B cell (primary cell): ENCODE data around the gene CEACAM21. TPM values are rescaled to one million over a fixed set of nuclear protein-coding genes. Genes with fewer than 3 reads are reported as not detected.

Source experiments
- ATAC-seq: fragments of 200-7000 bp; cut with Tn5 transposase; one replicate; pipeline ENCODE4 v1.10.0; 2021; ENCODE audit warnings: low read depth, mild to moderate bottlenecking, moderate number of reproducible peaks, moderate library complexity
- CTCF ChIA-PET: fragments of 350-600 bp; sonication (Branson Sonifier 250); formaldehyde crosslinking; loops from one replicate; lab custom pipeline; 2021; ENCODE audit warnings: antibody characterized with exemption, inconsistent platforms; lab: Charles Lee
- POLR2A ChIA-PET: fragments of 350-600 bp; sonication (Branson Sonifier 250); formaldehyde crosslinking; loops from one replicate; lab custom pipeline; 2021; ENCODE audit warnings: antibody characterized with exemption; lab: Charles Lee
- DNase-seq: peaks from one replicate; pipeline ENCODE4 v3.0.0; 2013
- H2AFZ ChIP-seq: 2 replicates; pipeline ENCODE4 v1.6.1; 2012; ENCODE audit warnings: mild to moderate bottlenecking, low read depth, low read length; ENCODE audit not compliant: insufficient read depth, poor library complexity, severe bottlenecking
- H3K27ac ChIP-seq, 2 donors: 1 replicate in 1 of 2; 2 replicates in 1 of 2; pipeline ENCODE4 v1.5.1; 2012 to 2013; ENCODE audit warnings: low read length in 2 of 2, mild to moderate bottlenecking in 2 of 2, moderate library complexity in 1 of 2
- H3K27me3 ChIP-seq, 4 experiments: fragments of 200-600 bp in 1 of 4; sonication (generic) in 1 of 4; replicated peaks in 1 of 4; 1 replicate in 2 of 4; 2 replicates in 2 of 4; pipeline versions ENCODE4 v1.6.1 to v1.7.0; 2013 to 2016; ENCODE audit warnings: low read length in 3 of 4, mild to moderate bottlenecking in 2 of 4, mixed read lengths in 1 of 4, moderate library complexity in 1 of 4; ENCODE audit not compliant: insufficient read depth in 4 of 4, control insufficient read depth in 3 of 4; ENCODE audit errors: control extremely low read depth in 1 of 4
- H3K36me3 ChIP-seq, 2 experiments: replicated peaks in 1 of 2; 1 replicate in 1 of 2; 2 replicates in 1 of 2; pipeline versions ENCODE4 v1.6.1 to v1.7.1; 2013; ENCODE audit warnings: low read length in 1 of 2; ENCODE audit not compliant: insufficient read depth in 2 of 2, control insufficient read depth in 1 of 2; ENCODE audit errors: control extremely low read depth in 1 of 2, extremely low read depth in 1 of 2
- H3K4me1 ChIP-seq, 2 donors: fragments of 200-600 bp in 1 of 2; sonication (generic) in 1 of 2; 1 replicate in 1 of 2; 2 replicates in 1 of 2; pipeline versions ENCODE4 v1.5.1 to v1.6.1; 2013 to 2017; ENCODE audit warnings: low read length in 2 of 2; ENCODE audit not compliant: control insufficient read depth in 2 of 2, insufficient read depth in 2 of 2
- H3K4me2 ChIP-seq: replicated peaks from 2 replicates; pipeline ENCODE3; 2012; ENCODE audit warnings: mild to moderate bottlenecking, low read depth, low read length; ENCODE audit not compliant: poor library complexity, severe bottlenecking
- H3K4me3 ChIP-seq, 5 experiments: fragments of 200-600 bp in 1 of 5; sonication (generic) in 1 of 5; 1 replicate in 3 of 5; 2 replicates in 2 of 5; pipeline versions ENCODE4 v1.5.1 to v1.7.0; 2011 to 2016; ENCODE audit warnings: low read length in 4 of 5, mild to moderate bottlenecking in 4 of 5, low read depth in 2 of 5, control low read depth in 1 of 5, moderate library complexity in 1 of 5; ENCODE audit not compliant: insufficient read depth in 1 of 5; ENCODE audit errors: control extremely low read depth in 1 of 5, extremely low read depth in 1 of 5
- H3K79me2 ChIP-seq: fragments of 200-600 bp; sonication (generic); one replicate; pipeline ENCODE4 v1.6.0; 2016; ENCODE audit warnings: low read length; ENCODE audit not compliant: control insufficient read depth, insufficient read depth
- H3K9ac ChIP-seq: fragments of 200-600 bp; sonication (generic); 2 replicates; pipeline ENCODE4 v1.6.1; 2017; ENCODE audit warnings: mild to moderate bottlenecking, low read length, moderate library complexity
- H3K9me3 ChIP-seq, 3 donors: one replicate each; pipeline versions ENCODE4 v1.6.1 to v1.7.1; 2013; ENCODE audit warnings: low read length in 2 of 3; ENCODE audit not compliant: control insufficient read depth in 2 of 3, insufficient read depth in 1 of 3; ENCODE audit errors: control extremely low read depth in 1 of 3
- H4K20me1 ChIP-seq: 2 replicates; pipeline ENCODE4 v1.6.0; 2012; ENCODE audit warnings: mild to moderate bottlenecking, low read length; ENCODE audit not compliant: insufficient read depth, control insufficient read depth, poor library complexity, severe bottlenecking
- H3K27ac Mint-ChIP-seq: one replicate; pipeline ENCODE4 v1.8.0; 2021; ENCODE audit warnings: mixed read lengths
- H3K27me3 Mint-ChIP-seq: one replicate; pipeline ENCODE4 v1.8.0; 2021; ENCODE audit warnings: mixed read lengths
- H3K4me1 Mint-ChIP-seq: one replicate; pipeline ENCODE4 v1.8.0; 2021; ENCODE audit warnings: mixed read lengths
- H3K4me3 Mint-ChIP-seq: one replicate; pipeline ENCODE4 v1.8.0; 2021; ENCODE audit warnings: mixed read lengths
- H3K9me3 Mint-ChIP-seq: one replicate; pipeline ENCODE4 v1.8.0; 2022; ENCODE audit warnings: mixed read lengths; ENCODE audit not compliant: insufficient read depth
- CTCF ChIP-seq: fragments of 200-600 bp; IDR thresholded peaks from one replicate; pipeline ENCODE4 v1.8.0; 2022; ENCODE audit warnings: antibody characterized with exemption, mild to moderate bottlenecking
- EZH2 ChIP-seq: IDR thresholded peaks from 2 replicates; pipeline ENCODE4 v1.6.1; 2012; ENCODE audit warnings: borderline replicate concordance, low read depth, mild to moderate bottlenecking, moderate library complexity, low read length; ENCODE audit not compliant: insufficient read depth, poor library complexity, severe bottlenecking
- WGBS: methylation state at CpG from one replicate; pipeline ENCODE4 v1.1.5; 2013; ENCODE audit warnings: missing lambda C conversion rate; ENCODE audit not compliant: insufficient coverage; 5-methylcytosine and 5-hydroxymethylcytosine counted together
- intact Hi-C: fragments of 100-400 bp; cut with micrococcal nuclease; formaldehyde crosslinking; loops from one replicate; pipeline ENCODE4 v1.10.0; 2022
- polyA plus RNA-seq: library from polyadenylated mRNA; depleted of rRNA; stranded (reverse); fragments of >200 nt; gene quantifications from 2 replicates; pipeline ENCODE4 v1.2.3, GENCODE V29; 2012
- total RNA-seq, 2 donors: library from RNA; stranded (reverse); fragments of 120-200 nt in 1 of 2; gene quantifications; 1 replicate in 1 of 2; 2 replicates in 1 of 2; pipeline versions ENCODE4 v1.2.3 to v1.2.4, GENCODE V29; 2013 to 2022

The CEACAM21 gene
- total and polyA plus RNA-seq, 2 donors (not counting 1 experiment from before 2014, with no cell fraction given), result 18.9 to 27.3 TPM

- ATAC-seq (peak; percentile 59), DNase-seq (peak; percentile 81)
- Mint-ChIP-seq H3K27ac (peak overlapping the region; percentile 98), H3K4me1 (peaks cover 71% of the 10 kb centered on the region), H3K4me3 (peak overlapping the region; percentile 96), H3K9me3 (no peaks in the 10 kb centered on the region), H3K27me3 (no peaks in the 10 kb centered on the region)
- POLR2A ChIA-PET, result interaction anchor here (0.5 to 2.5 kb wide), 6 partner anchors 8 to 968 kb away, joined by 3 to 16 read pairs (median 3); no protein-coding TSS in a partner anchor
- Histone ChIP-seq H3K9ac (peak overlapping the region; percentile 90), H3K36me3 (peaks cover 0 to 20% of the 10 kb centered on the region in 2 experiments), H3K9me3 (peaks cover 0 to 6% (median 0%) of the 10 kb centered on the region in 3 donors), H3K27ac (peak overlapping the region; percentile 57 to 92), H3K79me2 (peaks cover 77% of the 10 kb centered on the region), H4K20me1 (no peaks in the 10 kb centered on the region), H2AFZ (peak overlapping the region; percentile 30), H3K4me2 (peak overlapping the region; percentile 82), H3K4me1 (peaks cover 66 to 73% of the 10 kb centered on the region in 2 donors), H3K4me3 (peak overlapping the region; percentile 63 to 98 (median 77)), H3K27me3 (no peaks in the 10 kb centered on the region)
- no peak for TF ChIP-seq EZH2
- TF ChIP-seq CTCF, result no peak
- WGBS, result 0% methylated on average over 3 of the region's 9 CpGs
- CTCF ChIA-PET, result interaction anchor here (0.6 to 16.4 kb wide), 10 partner anchors 9 to 285 kb away, joined by 3 to 549 read pairs (median 6); partner anchors contain the start of genes DMAC2 and HNRNPUL1
- intact Hi-C loops, result loop anchor here (1.0 to 5.0 kb wide), 2 partner anchors 14 to 287 kb away; partner anchors contain the start of gene HNRNPUL1
Observed at GRCh38 chr19:41548954-41549688, 26.8 kb upstream of the CEACAM21 start.
